Measurements from ENCODE around the gene S100A10. TPM values are rescaled to one million over a fixed set of nuclear protein-coding genes. Genes with fewer than 3 reads are reported as not detected.
A peak's percentile ranks its signal among the peaks of the same experiment; 100 is the strongest.

The S100A10 gene
- total and polyA plus RNA-seq, 4 donors: 7.0 to 99.5 (median 35.4) TPM

DNA sequence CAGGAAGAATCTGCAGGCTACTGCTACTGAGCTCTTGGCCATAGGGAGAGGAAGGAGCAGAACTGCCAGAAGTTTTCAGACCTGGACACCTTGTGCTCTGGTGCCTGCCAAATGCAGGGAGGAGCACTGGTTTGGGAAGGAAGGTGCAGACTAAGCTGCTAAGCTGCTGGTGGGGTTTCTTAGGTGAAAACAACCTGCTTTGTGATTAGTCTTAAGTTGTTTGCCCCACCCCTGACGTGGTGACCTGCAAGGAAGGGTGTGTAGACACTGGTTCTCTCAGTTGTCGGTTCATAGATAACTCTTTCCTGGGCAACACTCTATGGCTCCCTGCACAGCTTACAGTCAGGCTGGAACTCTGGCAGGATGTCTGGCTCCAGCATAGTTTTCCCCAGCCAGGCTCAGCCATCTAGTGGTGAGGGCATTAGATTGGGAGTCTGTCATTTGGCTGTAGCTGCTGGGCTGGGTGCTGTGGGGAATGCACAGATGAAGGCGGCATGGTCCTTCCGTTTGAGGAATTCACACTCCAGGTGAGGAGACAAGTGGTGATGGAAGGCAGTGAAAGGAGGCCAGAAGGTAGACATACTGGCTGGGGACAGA, 10.3 kb upstream of the S100A10 start:
- no peaks in the 10 kb centered on the region for H3K27me3 ChIP-seq (ENCODE audit: control insufficient read depth in 4 of 4, insufficient read depth in 4 of 4, low read length in 3 of 4)
- no peak overlapping the region for H3K9ac ChIP-seq (ENCODE audit: low read depth in 1 of 2, low read length in 2 of 2)
- no peak overlapping the region for H3K27ac ChIP-seq (ENCODE audit: low read depth in 1 of 2, low read length in 2 of 2)
- TF ChIP-seq, protein P1, sequence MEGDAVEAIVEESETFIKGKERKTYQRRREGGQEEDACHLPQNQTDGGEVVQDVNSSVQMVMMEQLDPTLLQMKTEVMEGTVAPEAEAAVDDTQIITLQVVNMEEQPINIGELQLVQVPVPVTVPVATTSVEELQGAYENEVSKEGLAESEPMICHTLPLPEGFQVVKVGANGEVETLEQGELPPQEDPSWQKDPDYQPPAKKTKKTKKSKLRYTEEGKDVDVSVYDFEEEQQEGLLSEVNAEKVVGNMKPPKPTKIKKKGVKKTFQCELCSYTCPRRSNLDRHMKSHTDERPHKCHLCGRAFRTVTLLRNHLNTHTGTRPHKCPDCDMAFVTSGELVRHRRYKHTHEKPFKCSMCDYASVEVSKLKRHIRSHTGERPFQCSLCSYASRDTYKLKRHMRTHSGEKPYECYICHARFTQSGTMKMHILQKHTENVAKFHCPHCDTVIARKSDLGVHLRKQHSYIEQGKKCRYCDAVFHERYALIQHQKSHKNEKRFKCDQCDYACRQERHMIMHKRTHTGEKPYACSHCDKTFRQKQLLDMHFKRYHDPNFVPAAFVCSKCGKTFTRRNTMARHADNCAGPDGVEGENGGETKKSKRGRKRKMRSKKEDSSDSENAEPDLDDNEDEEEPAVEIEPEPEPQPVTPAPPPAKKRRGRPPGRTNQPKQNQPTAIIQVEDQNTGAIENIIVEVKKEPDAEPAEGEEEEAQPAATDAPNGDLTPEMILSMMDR (IDR thresholded peaks at IDR 0.05; ENCODE audit: low read depth, low read length, missing input control): no peak
- TF ChIP-seq RAD21 (IDR thresholded peaks at IDR 0.05): peak in 1 of 2 donors; percentile 32
- H3K9me3 ChIP-seq (ENCODE audit: control insufficient read depth in 4 of 4, low read length in 3 of 4): no peaks in the 10 kb centered on the region
- no peak for DNase-seq (ENCODE audit: low spot score)
- no peaks in the 10 kb centered on the region for H3K36me3 ChIP-seq (ENCODE audit: control insufficient read depth in 4 of 4, insufficient read depth in 3 of 4, low read depth in 1 of 4, low read length in 3 of 4)
- WGBS: 78% methylated on average over 4 of the region's 4 CpGs
- H3K4me3 ChIP-seq (ENCODE audit: low read depth in 1 of 3, low read length in 3 of 3): no peak overlapping the region
- no peaks in the 10 kb centered on the region for H3K4me1 ChIP-seq (ENCODE audit: control insufficient read depth in 4 of 4, insufficient read depth in 4 of 4, low read length in 3 of 4)

DNA sequence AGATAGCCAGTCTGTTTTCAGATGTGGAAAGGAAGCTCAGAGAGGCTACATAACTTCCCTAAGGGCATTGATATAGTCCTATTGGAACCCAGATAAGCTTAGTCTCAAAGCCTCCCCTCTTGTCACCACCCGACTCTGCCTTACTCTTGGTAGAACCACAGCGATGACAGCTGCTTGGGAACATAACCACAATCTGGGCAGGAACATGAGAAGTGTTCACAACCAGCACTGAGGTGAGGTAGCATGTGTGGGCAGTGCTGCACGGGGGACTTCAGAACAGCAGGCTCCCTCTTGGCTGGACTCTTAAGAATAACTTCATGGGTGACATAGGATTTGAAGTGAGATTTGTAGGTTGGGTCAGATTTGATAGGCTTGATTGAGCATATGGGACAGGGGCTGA, 9.3 kb upstream of the S100A10 start:
- TF ChIP-seq, protein P1 (IDR thresholded peaks at IDR 0.05; ENCODE audit: low read depth, low read length, missing input control): no peak
- Histone ChIP-seq H3K27me3 (ENCODE audit: control insufficient read depth in 4 of 4, insufficient read depth in 4 of 4, low read length in 3 of 4) (no peaks in the 10 kb centered on the region), H3K9me3 (ENCODE audit: control insufficient read depth in 4 of 4, low read length in 3 of 4) (no peaks in the 10 kb centered on the region), H3K9ac (ENCODE audit: low read depth in 1 of 2, low read length in 2 of 2) (no peak overlapping the region), H3K4me1 (ENCODE audit: control insufficient read depth in 4 of 4, insufficient read depth in 4 of 4, low read length in 3 of 4) (no peaks in the 10 kb centered on the region), H3K4me3 (ENCODE audit: low read depth in 1 of 3, low read length in 3 of 3) (no peak overlapping the region), H3K36me3 (ENCODE audit: control insufficient read depth in 4 of 4, insufficient read depth in 3 of 4, low read depth in 1 of 4, low read length in 3 of 4) (no peaks in the 10 kb centered on the region), H3K27ac (ENCODE audit: low read depth in 1 of 2, low read length in 2 of 2) (no peak overlapping the region)
- no peak for DNase-seq (ENCODE audit: low spot score)
- WGBS: 79% methylated on average over 3 of the region's 3 CpGs

DNA sequence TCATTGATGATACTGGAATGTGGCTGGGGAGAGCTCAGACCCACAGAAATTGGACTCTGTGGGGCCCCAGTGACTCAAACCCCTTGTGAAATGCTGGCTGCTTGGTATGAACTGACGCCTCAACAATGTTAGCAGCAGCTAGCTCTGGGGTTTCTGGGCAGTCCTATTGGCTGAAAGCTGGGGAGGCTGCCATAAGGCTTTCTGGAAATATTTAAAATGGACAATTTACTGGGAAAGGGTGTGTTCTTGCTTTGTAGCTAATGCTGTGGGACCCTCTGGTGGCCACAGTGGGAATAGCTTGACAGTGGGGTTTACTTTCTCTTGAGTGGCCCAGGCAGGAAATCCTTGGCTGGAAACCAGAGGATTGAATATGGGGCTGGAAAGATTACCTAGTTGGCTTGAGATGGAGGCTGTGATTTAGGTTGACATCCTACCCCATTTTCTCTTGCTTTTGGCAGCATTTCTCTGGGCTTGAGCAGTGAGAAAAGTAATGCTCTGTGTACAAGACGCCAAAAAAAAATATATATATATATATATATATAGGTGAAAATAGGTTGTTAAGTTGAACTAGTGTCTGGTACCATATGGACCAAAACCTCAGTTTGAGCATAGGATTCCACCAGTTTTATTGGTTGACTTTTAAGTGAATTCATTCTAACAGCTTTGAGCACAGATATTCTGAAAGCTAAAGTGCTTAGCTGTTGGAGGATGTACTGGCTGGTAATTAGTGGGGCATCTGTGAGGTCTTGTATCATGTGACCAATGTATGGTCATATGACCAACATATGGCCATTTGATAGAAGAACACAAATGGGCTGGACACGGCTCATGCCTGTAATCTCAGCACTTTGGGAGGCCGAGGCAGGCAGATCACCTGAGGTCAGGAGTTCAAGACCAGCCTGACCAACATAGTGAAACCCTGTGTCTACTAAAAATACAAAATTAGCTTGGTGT, 8.2 kb upstream of the S100A10 start:
- H3K27ac ChIP-seq (ENCODE audit: low read depth in 1 of 2, low read length in 2 of 2): no peak overlapping the region
- TF ChIP-seq HNF4G (IDR thresholded peaks at IDR 0.05) (no peak), RAD21 (IDR thresholded peaks at IDR 0.05) (peak; percentile 96 to 97), FOXA1 (IDR thresholded peaks at IDR 0.05) (no peak), TAF1 (conservative IDR thresholded peaks at IDR 0.05) (no peak), EGR1 (IDR thresholded peaks at IDR 0.05; ENCODE audit: low read depth in 2 of 2) (no peak), SP1 (IDR thresholded peaks at IDR 0.05) (no peak), FOXA2 (IDR thresholded peaks at IDR 0.05) (no peak), NR2F2 (IDR thresholded peaks at IDR 0.05) (no peak)
- TF ChIP-seq, protein P2, sequence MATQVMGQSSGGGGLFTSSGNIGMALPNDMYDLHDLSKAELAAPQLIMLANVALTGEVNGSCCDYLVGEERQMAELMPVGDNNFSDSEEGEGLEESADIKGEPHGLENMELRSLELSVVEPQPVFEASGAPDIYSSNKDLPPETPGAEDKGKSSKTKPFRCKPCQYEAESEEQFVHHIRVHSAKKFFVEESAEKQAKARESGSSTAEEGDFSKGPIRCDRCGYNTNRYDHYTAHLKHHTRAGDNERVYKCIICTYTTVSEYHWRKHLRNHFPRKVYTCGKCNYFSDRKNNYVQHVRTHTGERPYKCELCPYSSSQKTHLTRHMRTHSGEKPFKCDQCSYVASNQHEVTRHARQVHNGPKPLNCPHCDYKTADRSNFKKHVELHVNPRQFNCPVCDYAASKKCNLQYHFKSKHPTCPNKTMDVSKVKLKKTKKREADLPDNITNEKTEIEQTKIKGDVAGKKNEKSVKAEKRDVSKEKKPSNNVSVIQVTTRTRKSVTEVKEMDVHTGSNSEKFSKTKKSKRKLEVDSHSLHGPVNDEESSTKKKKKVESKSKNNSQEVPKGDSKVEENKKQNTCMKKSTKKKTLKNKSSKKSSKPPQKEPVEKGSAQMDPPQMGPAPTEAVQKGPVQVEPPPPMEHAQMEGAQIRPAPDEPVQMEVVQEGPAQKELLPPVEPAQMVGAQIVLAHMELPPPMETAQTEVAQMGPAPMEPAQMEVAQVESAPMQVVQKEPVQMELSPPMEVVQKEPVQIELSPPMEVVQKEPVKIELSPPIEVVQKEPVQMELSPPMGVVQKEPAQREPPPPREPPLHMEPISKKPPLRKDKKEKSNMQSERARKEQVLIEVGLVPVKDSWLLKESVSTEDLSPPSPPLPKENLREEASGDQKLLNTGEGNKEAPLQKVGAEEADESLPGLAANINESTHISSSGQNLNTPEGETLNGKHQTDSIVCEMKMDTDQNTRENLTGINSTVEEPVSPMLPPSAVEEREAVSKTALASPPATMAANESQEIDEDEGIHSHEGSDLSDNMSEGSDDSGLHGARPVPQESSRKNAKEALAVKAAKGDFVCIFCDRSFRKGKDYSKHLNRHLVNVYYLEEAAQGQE (IDR thresholded peaks at IDR 0.05): no peak
- TF ChIP-seq, protein P1 (IDR thresholded peaks at IDR 0.05; ENCODE audit: low read depth, low read length, missing input control): peak; percentile 98
- TF ChIP-seq, protein P3, sequence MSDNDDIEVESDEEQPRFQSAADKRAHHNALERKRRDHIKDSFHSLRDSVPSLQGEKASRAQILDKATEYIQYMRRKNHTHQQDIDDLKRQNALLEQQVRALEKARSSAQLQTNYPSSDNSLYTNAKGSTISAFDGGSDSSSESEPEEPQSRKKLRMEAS (IDR thresholded peaks at IDR 0.05): no peak
- TF ChIP-seq, protein P4, sequence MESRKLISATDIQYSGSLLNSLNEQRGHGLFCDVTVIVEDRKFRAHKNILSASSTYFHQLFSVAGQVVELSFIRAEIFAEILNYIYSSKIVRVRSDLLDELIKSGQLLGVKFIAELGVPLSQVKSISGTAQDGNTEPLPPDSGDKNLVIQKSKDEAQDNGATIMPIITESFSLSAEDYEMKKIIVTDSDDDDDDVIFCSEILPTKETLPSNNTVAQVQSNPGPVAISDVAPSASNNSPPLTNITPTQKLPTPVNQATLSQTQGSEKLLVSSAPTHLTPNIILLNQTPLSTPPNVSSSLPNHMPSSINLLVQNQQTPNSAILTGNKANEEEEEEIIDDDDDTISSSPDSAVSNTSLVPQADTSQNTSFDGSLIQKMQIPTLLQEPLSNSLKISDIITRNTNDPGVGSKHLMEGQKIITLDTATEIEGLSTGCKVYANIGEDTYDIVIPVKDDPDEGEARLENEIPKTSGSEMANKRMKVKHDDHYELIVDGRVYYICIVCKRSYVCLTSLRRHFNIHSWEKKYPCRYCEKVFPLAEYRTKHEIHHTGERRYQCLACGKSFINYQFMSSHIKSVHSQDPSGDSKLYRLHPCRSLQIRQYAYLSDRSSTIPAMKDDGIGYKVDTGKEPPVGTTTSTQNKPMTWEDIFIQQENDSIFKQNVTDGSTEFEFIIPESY (IDR thresholded peaks at IDR 0.05): no peak

More for the DNA sequence above, 8.2 kb upstream of the S100A10 start:
- Histone ChIP-seq H3K36me3 (ENCODE audit: control insufficient read depth in 4 of 4, insufficient read depth in 3 of 4, low read depth in 1 of 4, low read length in 3 of 4) (no peaks in the 10 kb centered on the region), H3K4me1 (ENCODE audit: control insufficient read depth in 4 of 4, insufficient read depth in 4 of 4, low read length in 3 of 4) (no peaks in the 10 kb centered on the region), H3K27me3 (ENCODE audit: control insufficient read depth in 4 of 4, insufficient read depth in 4 of 4, low read length in 3 of 4) (no peaks in the 10 kb centered on the region), H3K9ac (ENCODE audit: low read depth in 1 of 2, low read length in 2 of 2) (no peak overlapping the region), H3K4me3 (ENCODE audit: low read depth in 1 of 3, low read length in 3 of 3) (no peak overlapping the region), H3K9me3 (ENCODE audit: control insufficient read depth in 4 of 4, low read length in 3 of 4) (no peaks in the 10 kb centered on the region)
- WGBS: 71% methylated on average over 4 of the region's 4 CpGs
- peak; percentile 81 for DNase-seq (ENCODE audit: low spot score)
